GM19328 (cell line): ENCODE data around the gene UGGT2.
"Not testable (repeated sequence)": the region's sequence is repeated elsewhere in the genome, so short reads cannot be mapped to it uniquely, and the experiment has no call there.

Source experiments
- ATAC-seq: cut with Tn5 transposase; IDR thresholded peaks from one replicate; pipeline ENCODE4 v1.9.1; 2021; ENCODE audit warnings: mild to moderate bottlenecking, moderate library complexity; ENCODE audit not compliant: unreplicated experiment

UGGT2 gene

DNA sequence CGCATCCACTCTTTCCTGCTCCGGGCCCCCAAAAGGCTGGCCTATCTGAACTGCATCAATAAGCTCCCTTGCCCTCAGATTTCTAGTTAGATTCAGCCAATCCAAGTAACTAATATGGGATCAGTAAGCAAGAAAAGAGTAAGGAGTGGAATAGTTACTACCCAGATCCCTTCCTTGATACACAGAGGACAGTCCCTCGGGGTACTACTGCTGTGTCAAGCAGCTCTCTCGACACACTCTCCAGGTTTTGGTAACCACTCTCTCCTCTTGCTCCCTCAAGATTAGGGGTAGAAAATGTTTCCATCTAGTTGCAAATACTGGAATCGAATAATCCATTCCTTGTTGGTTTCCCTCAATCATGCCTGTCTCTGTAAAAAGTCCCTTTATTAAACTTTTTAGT lies 65.4 kb downstream of the UGGT2 start:
- ATAC-seq, result no peak

DNA sequence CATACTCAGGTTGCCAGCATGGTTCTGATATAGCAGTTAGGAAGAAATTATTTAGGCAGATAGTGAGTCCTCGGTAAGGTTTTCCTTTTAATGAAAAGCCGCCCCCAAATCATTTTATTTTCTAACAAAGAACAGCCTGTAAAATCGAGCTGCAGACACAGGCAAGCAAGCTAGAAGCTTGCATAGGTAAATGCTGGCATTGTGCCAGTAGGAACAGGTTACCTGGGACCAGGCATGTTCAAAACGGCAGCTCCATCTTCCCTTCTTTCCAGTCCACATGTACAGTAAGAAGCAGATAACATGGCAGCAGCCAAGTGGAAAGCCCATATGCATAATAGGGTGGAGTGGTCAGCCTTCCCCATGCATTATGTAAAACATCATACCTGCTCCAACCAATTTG lies 71.1 kb downstream of the UGGT2 start:
- ATAC-seq, result no peak

DNA sequence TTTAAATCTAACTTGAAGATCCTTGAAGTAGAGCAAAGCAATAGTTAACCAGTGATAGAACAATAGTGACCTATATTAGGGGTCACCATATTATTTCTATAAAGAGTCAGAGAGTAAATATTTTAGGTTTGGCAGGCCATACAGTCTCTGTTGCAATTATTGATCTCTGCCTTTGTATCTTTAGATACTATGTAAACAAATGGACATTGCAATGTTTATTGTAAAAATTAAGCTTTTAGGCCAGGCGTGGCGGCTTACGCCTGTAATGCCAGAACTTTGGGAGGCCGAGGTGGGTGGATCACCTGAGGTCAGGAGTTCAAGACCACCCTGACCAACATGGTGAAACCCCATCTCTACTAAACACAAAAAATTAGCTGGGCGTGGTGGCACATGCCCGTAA lies 80.5 kb downstream of the UGGT2 start:
- not testable (repeated sequence) for ATAC-seq

DNA sequence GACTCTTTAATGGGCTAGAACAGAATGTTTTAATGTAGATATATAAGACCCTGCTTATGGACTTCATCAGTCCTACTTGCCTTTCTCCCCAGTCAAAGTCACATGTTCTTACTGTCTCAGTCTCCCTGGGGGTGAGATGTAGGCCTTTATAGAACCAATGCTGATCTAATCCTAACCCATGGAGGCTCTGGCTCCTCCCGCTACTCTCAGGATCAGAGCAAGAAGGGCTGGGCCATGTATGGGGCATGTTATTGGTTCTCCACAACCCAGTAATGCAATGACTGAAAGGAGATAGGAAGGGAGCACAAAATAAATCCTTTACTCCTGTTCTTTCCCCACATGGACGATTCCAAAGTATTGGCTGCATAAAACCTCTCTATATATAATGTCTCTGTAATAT lies 82.3 kb downstream of the UGGT2 start:
- no peak for ATAC-seq

DNA sequence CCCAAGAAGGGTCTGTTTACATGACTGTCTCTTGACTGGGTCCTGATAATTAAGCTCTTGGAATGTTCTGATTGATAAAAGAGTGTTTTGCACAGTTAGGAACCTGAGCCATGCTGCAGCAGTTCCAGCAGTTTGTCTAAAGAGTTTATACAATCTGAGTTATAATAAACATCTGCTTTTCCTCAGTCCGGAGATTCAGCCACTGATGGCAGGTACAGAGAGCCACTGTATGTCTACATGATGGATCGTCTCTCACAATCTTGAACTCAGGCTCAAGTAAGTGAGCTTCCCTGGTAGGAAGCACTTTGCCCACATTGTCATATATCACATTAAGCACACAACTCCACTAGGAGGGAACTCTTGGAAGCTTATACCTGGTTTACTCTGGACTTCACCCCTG lies 84.3 kb downstream of the UGGT2 start:
- no peak for ATAC-seq

DNA sequence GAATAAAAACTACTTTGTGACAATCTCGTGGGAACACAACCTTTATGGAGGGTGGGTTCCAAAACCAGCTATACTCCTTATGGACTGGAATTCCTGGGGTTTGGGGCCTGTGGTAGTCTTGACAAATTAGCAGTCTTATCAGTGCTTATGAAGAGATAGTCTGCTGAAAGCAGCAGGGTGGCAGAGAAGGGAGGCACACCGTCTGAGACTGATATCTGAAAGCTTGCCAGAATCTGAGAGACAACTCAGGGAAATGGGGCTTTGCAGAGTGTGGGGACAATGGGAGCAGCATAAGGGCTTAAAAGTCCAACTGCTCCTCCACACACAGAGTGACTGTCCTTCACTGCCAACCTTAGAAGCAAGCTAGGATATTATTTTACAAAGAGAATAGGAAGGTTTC lies 95.9 kb downstream of the UGGT2 start:
- ATAC-seq, result no peak

DNA sequence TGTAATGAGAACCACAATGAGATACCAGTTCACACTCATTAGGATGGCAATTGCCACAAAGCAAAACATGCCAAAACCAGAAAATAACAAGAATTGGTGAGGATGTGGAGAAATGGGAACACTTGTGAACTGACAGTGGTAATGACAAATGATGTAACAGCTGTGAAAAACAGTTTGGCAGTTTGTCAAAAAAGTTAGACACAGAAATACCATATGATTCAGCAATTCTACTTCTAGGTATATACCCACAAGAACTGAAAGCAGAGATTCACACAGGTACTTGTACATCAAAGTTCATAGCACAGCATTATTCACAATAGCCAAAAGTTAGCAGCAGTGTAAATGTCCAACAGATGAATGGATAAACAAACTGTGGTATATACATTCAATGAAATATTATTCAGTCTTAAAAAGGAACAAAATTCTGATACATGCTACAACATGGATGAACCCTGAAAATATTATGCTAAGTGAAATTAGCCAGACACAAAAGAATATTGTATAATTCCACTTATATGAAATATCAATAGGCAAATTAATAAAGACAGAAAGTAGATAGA lies 96.5 kb downstream of the UGGT2 start:
- no peak for ATAC-seq

DNA sequence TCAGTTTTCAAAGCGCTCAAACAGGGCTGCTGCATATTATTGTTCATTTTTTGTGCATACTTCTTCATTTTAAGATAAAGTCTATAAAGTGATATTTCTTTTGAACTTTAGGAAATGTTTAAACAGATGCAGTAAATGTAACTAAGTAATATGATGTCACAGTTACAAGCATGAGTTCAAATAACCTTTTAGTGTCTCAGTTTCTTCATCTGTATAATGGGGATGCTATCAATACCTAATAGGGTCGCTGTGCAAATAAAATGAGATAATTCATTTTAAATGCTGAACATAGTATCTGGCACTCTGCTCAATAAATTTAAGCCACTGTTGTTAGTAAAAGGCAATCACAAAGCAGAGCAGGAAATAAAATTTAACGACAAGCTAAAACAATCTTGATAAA lies 97.5 kb downstream of the UGGT2 start:
- ATAC-seq, result no peak

DNA sequence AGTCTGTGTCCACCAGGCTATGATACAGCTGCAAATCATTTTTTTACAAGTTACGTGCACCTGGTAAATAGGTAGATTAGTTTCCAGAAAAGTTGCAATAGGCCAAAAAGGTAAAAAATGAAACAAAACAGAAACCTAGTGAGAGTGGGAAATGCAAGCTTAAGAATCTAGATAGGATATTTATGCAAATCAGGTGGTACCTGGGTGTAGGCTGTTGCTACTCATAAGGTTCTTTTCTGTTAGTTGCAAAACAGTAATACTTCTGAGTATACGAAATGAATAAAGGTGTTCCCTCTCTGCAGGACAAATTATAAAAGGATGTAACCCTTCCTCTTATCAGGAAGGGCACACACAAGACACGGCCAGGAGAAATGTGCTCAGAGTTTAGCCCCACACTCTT lies 97.9 kb downstream of the UGGT2 start:
- peak; percentile 80 for ATAC-seq

DNA sequence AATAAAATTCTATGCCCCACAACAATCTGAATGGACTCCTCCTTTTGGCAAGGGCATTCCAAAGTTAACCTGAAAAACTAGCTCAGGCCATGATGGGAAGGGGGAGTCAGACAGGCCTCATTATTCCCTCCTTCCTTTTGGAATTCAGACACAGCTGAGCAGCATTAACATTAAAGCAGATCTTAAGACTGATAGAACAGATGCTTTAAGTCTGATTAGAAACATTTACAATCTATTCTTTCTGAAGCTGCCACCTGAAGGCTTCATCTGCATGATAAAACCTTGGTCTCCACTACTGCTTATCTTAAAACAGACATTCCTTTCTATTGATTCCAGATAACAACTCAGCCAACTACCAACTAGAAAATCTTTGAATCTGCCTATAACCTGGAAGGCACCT lies 98.9 kb downstream of the UGGT2 start:
- no peak for ATAC-seq

DNA sequence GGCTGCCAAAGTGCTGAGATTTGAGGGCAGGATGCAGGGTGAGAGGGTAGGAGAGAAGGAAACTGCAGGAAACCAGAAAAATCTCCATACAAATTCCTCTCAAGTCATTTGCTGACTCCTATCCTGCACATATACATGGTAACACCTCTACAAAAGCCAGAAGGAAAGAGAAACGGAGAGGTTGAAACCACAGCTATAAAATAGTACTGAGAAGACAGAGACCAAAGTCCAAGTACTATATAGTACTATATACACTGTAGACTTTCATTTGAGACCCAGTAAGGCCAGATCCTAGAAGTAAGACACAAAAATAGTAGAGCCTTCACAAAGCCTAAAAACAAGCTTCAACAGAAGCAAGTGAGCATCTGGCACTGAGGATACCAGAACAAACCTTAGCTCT lies 103.1 kb downstream of the UGGT2 start:
- ATAC-seq, result no peak

DNA sequence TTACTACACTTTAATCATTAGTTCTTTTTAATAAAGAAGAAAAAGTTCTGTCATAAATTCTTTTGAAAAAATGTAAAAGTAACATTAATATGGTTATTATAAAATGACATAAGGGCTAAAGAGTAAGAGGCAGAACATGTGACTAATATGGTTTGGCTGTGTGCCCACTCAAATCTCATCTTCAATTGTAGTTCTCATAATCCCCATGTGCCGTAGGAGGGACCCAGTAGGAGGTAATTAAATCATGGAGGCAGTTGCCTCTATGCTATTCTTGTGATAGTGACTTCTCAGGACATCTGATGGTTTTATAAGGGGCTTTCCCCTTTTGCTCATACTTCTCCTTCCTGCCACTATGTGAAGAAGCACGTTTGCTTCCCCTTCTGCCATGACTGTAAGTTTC lies 104.5 kb downstream of the UGGT2 start:
- no peak for ATAC-seq

DNA sequence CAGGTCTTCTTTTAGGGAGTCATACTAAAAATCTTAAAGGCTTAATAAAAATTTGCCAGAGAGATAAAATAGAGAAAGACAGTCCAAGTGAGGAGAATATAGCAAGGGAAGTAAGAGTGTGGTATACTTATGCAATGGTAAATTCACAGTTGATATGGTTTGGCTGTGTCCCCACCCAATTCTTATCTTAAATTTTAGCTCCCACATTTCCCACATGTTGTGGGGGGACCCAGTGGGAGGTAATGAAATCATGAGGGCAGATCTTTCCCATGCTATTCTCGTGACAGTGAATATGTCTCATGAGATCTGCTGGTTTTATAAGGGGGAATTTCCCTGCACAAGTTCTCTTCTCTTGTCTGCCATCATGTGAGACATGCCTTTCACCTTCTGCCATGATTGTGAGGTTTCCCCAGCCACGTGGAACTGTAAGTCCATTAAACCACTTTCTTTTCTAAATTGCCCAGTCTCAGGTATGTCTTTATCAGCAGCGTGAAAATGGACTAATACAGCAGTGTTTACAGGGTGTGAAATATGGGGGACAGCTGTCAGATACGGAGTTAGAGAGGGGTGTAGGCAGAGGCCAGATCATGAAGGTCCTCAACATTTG lies 115.4 kb downstream of the UGGT2 start:
- ATAC-seq, result no peak

DNA sequence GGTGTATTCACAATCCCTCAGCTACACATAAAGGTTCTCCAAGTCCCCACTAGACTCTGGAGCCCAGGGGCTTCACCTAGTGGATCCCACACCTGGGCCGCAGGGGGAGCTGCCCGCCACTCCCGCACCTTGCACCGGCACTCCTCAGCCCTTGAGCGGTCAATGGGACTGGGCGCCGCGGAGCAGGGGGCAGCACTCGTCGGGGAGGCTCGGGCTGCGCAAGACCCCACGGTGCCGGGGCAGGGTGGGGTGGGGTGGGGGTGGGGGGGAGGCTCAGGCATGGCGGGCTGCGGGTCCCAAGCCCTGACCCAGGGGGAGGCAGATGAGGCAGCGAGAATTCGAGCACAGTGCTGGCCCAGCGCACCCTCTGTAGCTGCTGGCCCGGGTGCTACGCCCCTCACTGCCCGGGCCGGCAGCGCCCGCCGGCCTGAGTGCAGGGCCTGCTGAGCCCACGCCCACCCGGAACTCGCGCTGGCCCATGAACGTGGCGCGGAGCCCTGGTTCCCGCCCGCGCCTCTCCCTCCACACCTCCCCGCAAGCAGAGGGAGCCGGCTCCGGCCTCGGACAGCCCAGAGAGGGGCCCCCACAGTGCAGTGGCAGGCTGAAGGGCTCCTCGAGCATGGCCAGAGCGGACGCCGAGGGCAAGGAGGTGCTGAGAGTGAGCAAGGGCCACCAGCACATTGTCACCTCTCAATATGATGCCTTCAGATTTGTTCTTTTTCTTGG lies 121.7 kb downstream of the UGGT2 start:
- ATAC-seq, result no peak

DNA sequence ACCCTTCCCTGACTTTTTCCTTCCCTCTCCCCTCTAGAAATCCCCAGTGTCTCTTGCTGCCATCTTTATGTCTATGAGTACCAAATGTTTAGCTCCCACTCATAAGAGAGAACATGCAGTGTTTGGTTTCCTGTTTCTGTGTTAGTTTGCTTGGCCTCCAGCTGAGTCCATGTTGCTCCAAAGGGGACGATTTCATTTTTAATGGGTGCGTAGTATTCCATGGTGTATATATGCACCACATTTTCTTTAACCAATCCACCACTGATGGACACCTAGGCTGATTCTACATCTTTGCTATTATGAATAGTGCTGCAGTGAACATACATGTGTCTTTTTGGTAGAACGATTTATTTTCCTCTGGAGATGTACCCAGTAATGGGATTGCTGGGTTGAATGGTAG lies 123.8 kb downstream of the UGGT2 start:
- ATAC-seq, result no peak

DNA sequence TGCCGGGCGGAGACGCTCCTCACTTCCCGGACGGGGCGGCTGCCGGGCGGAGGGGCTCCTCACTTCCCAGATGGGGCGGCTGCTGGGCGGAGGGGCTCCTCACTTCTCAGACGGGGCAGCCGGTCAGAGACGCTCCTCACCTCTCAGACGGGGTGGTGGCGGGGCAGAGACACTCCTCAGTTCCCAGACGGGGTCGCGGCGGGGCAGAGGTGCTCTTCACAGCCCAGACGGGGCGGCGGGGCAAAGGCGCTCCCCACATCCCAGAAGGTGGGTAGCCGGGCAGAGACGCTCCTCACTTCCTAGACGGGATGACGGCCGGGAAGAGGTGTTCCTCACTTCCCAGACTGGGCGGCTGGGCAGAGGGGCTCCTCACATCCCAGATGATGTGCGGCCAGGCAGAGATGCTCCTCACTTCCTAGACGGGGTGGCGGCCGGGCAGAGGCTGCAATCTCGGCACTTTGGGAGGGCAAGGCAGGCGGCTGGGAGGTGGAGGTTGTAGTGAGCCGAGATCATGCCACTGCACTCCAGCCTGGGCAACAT lies 124.8 kb downstream of the UGGT2 start:
- ATAC-seq, result not testable (repeated sequence)

DNA sequence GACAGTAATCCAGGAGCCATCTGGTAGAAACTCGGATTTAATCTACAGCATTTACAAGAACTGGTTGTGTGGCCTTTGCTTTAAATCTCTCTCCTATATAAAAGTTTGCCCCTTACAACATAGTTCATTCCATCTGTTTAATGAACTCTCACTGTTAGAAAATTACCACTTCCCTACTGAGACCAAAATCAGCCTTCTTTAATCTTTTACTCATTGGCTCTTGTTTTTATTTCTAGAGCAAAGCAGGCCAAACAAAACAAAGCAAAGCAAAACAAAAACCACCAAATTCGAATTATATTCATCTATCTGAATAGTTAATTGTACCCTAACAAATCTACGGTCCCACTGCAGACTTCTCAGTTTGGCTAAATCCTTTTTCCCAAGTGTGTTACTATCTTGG lies 127.0 kb downstream of the UGGT2 start:
- ATAC-seq, result no peak

DNA sequence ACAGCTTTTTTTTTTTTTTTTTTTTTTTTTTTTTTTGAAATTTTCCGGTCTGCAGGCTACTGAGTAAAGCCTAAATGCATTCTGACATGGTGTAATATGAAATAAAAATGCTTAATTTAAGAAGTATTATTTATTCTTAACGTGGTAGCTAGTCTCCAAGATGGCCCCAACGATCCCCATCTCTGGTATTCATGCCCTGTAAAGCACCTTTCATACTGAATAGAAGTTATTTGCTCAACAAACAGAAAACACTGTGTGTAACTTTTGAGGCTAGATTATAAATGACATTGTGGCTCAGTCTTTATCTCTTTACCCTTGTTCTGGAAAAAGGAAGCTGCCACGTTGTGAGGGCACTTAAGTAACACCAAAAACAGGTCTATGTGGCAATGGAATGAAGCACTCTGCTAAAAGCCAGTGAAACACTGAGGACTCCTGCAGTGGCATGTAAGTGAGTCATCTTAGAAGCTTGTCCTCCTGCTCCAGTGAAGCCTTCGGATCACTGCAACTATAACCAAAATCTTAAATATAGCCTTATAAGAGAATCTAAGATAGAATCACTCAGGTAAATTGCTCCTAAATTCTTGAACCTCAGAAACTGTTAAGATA lies 128.7 kb downstream of the UGGT2 start:
- ATAC-seq, result no peak

DNA sequence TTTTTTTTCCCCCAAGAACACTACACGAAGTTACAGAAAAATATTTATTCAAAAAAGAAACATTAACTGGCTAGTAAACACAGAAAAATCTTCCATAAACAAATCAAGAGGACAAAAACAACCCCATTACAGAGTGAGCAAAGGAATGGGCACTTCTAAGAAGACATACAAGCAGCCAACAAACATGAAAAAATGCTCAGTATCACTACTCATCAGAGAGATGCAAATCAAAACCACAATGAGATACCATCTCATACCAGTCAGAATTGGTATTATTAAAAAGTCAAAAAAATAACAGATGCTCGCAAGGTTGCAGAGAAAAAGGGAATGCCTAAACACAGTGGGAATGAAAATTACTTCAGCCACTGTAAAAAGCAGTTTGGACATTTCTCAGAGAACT lies 131.7 kb downstream of the UGGT2 start:
- ATAC-seq, result no peak

DNA sequence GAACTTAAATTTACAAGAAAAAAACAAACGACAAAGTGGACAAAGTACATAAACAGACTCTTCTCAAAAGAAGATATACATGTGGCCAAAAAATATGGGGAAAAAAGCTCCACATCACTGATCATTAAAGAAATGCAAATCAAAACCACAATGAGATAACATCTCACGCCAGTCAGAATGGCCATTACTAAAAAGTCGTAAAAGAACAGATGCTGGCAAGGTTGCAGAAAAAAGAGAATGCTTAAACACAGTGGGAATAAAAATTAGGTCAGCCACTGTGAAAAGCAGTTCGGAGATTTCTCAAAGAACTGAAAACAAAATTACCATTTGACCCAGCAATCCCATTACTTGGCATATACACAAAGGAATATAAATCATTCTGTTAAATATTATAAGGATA lies 132.7 kb downstream of the UGGT2 start:
- ATAC-seq, result no peak

DNA sequence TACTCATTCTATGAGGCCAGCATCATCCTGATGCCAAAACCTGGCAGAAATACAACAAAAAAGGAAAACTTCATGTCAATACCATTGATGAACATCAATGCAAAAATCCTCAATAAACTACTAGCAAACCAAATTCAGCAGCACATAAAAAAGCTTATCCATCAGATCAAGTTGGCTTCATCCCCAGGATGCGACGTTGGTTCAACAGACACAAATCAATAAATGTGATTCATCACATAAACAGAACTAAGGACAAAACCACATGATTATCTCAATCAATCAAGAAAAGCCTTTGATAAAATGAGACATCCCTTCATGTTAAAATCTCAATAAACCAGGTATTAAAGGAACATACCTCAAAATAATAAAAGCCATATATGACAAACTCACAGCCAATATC lies 134.3 kb downstream of the UGGT2 start:
- no peak for ATAC-seq

DNA sequence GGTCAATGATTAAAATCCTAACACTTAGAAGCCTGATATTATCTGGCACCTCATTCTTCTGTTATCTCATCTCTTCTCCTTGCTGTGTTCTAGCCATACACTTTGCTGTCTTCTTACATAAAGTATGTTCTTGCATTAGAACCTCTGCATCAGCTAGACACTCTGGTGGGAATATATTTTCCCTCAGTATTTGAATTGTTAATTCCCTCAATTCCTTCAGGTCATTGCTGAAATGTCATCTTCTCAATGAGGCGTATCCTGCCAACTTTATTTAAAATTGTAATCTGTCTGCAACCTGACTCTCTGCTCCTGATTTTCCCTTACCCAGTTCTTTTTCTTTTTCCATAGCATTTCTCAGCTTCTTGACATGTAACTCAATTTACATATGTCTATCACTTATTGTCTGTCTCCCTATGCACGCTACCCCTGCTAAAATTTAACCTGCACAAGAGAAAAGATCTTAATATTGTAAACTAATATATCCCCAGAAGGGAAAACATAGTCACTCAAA lies 138.2 kb downstream of the UGGT2 start:
- ATAC-seq, result no peak
